Liver (tissue), 9 donors: ENCODE data around the gene CENPC. TPM values are rescaled to one million over a fixed set of nuclear protein-coding genes. Genes with fewer than 3 reads are reported as not detected.
A peak's percentile ranks its signal among the peaks of the same experiment; 100 is the strongest.

Experiments
- DNase-seq: peaks from one replicate; pipeline ENCODE4 v3.0.0-alpha.2; 2017; ENCODE audit warnings: low spot score
- H3K27ac ChIP-seq, 2 donors: one replicate each; pipeline ENCODE4 v1.7.0; 2013; ENCODE audit warnings: inconsistent platforms in 2 of 2, low read length in 2 of 2, control low read depth in 1 of 2, low read depth in 1 of 2, mild to moderate bottlenecking in 1 of 2
- H3K27me3 ChIP-seq, 4 donors: one replicate each; pipeline versions ENCODE4 v1.6.1 to v1.7.0; 2013; ENCODE audit warnings: low read length in 3 of 4, inconsistent platforms in 1 of 4, mild to moderate bottlenecking in 1 of 4, moderate library complexity in 1 of 4; ENCODE audit not compliant: control insufficient read depth in 4 of 4, insufficient read depth in 4 of 4
- H3K36me3 ChIP-seq, 4 donors: one replicate each; pipeline versions ENCODE4 v1.6.1 to v1.7.0; 2013; ENCODE audit warnings: low read length in 3 of 4, mild to moderate bottlenecking in 3 of 4, low read depth in 1 of 4, moderate library complexity in 1 of 4; ENCODE audit not compliant: control insufficient read depth in 4 of 4, insufficient read depth in 3 of 4
- H3K4me1 ChIP-seq, 4 donors: one replicate each; pipeline versions ENCODE4 v1.6.1 to v1.7.0; 2013; ENCODE audit warnings: low read length in 3 of 4, mild to moderate bottlenecking in 3 of 4, moderate library complexity in 1 of 4; ENCODE audit not compliant: control insufficient read depth in 4 of 4, insufficient read depth in 4 of 4
- H3K4me3 ChIP-seq, 3 donors: one replicate each; pipeline versions ENCODE4 v1.6.1 to v1.7.0; 2013; ENCODE audit warnings: low read length in 3 of 3, control low read depth in 1 of 3, low read depth in 1 of 3, mild to moderate bottlenecking in 1 of 3
- H3K9ac ChIP-seq, 2 donors: one replicate each; pipeline ENCODE4 v1.7.0; 2013; ENCODE audit warnings: low read length in 2 of 2, mild to moderate bottlenecking in 2 of 2, moderate library complexity in 2 of 2, control low read depth in 1 of 2, low read depth in 1 of 2
- H3K9me3 ChIP-seq, 4 donors: one replicate each; pipeline versions ENCODE4 v1.6.1 to v1.7.0; 2013; ENCODE audit warnings: low read length in 3 of 4; ENCODE audit not compliant: control insufficient read depth in 4 of 4
- FOXA1 ChIP-seq: IDR thresholded peaks from 2 replicates; pipeline ENCODE4 v1.6.1; 2016; ENCODE audit warnings: antibody characterized with exemption
- FOXA2 ChIP-seq: IDR thresholded peaks from 2 replicates; pipeline ENCODE4 v1.6.1; 2016; ENCODE audit warnings: antibody characterized with exemption
- HNF4A ChIP-seq, 2 donors: conservative IDR thresholded peaks; 2 replicates each; pipeline ENCODE4 v1.6.1; 2016; ENCODE audit warnings: antibody characterized with exemption in 2 of 2, mild to moderate bottlenecking in 2 of 2
- HNF4G ChIP-seq: IDR thresholded peaks from 2 replicates; pipeline ENCODE4 v1.6.1; 2016; ENCODE audit warnings: antibody characterized with exemption
- JUND ChIP-seq, 2 donors: IDR thresholded peaks; 2 replicates each; pipeline ENCODE4 v1.6.1; 2016; ENCODE audit warnings: antibody characterized with exemption in 2 of 2
- NR2F2 ChIP-seq: IDR thresholded peaks from 2 replicates; pipeline ENCODE4 v1.6.1; 2016; ENCODE audit warnings: antibody characterized with exemption
- RAD21 ChIP-seq, 2 donors: IDR thresholded peaks; 2 replicates each; pipeline ENCODE4 v1.6.1; 2016; ENCODE audit warnings: antibody characterized with exemption in 2 of 2, mild to moderate bottlenecking in 2 of 2
- RXRA ChIP-seq, 2 donors: IDR thresholded peaks; 2 replicates each; pipeline ENCODE4 v1.6.1; 2017 to 2018; ENCODE audit warnings: antibody characterized with exemption in 2 of 2, mild to moderate bottlenecking in 1 of 2
- TAF1 ChIP-seq: conservative IDR thresholded peaks from 2 replicates; pipeline ENCODE4 v1.6.1; 2016; ENCODE audit warnings: antibody characterized with exemption, mild to moderate bottlenecking
- YY1 ChIP-seq: IDR thresholded peaks from 2 replicates; pipeline ENCODE4 v1.6.1; 2016; ENCODE audit warnings: antibody characterized with exemption, mild to moderate bottlenecking
- WGBS: extraction: QIAGEN DNeasy Blood & Tissue Kit; methylation state at CpG from one replicate; pipeline ENCODE4 v1.1.7; 2013; 5-methylcytosine and 5-hydroxymethylcytosine counted together
- polyA plus RNA-seq, 2 donors: library from polyadenylated mRNA; stranded (reverse) in 1 of 2; unstranded in 1 of 2; fragments of 200-250 nt in 1 of 2; fragments of >200 nt in 1 of 2; fragmentation: Nextera tagmentation in 1 of 2; extraction: Ambion mirVana in 1 of 2; gene quantifications; one replicate each; pipeline versions ENCODE4 v1.2.1 to v1.2.3, GENCODE V29; 2013 to 2015
- total RNA-seq, 2 donors: library from RNA; depleted of rRNA; stranded (reverse); fragments of >200 nt; gene quantifications; one replicate each; pipeline ENCODE4 v1.2.3, GENCODE V29; 2014
- TF ChIP-seq, protein P1 (sequence below): IDR thresholded peaks from 2 replicates; pipeline ENCODE4 v1.6.1; 2016; ENCODE audit warnings: antibody characterized with exemption, mild to moderate bottlenecking
- TF ChIP-seq, protein P2 (sequence below): IDR thresholded peaks from 2 replicates; pipeline ENCODE4 v1.6.1; 2016; ENCODE audit warnings: antibody characterized with exemption
- TF ChIP-seq, protein P3 (sequence below): fragments of 150-350 bp; IDR thresholded peaks from 2 replicates; pipeline ENCODE4 v1.5.1; 2017; ENCODE audit warnings: improper control_type of control experiment, low read depth, low read length; ENCODE audit not compliant: missing input control
- TF ChIP-seq, protein P4 (sequence below): IDR thresholded peaks from 2 replicates; pipeline ENCODE4 v1.6.1; 2016; ENCODE audit warnings: antibody characterized with exemption
- donor health status: healthy.
- donor health status: healthy.
- donor health status: healthy.
- donor health status: healthy.
- donor health status: healthy.

The CENPC gene
- total and polyA plus RNA-seq, 4 donors: 1.9 to 14.9 (median 9.6) TPM

DNA sequence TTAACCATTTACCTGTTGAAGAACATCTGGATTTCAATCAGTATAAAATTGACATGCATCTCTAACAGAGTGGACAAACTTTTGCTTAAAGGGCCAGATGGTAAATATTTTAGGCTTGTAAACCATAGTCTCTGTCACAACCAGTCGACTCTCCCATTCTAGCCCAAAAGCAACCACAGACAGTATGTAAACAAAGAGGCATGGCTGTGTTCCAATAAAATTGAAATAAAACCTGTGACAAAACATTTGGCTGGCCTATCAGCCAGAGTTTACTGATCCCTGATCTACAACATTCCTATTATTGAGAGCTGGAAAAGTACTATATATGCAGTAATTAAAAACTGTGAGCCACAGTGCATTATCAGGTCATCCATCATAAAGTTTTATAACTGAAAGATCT, 3.2 kb downstream of the CENPC start:
- Histone ChIP-seq H3K4me3 (no peak overlapping the region), H3K4me1 (peaks cover 1 to 29% (median 18%) of the 10 kb centered on the region in 4 donors), H3K27me3 (no peaks in the 10 kb centered on the region), H3K9ac (no peak overlapping the region), H3K36me3 (peaks cover 4 to 25% (median 18%) of the 10 kb centered on the region in 4 donors), H3K9me3 (no peaks in the 10 kb centered on the region), H3K27ac (no peak overlapping the region)
- no peak for DNase-seq
- 16% methylated on average over 1 of the region's 1 CpG for WGBS
- TF ChIP-seq RAD21 (IDR thresholded peaks at IDR 0.05): peak in 1 of 2 donors; percentile 12
- TF ChIP-seq, protein P1, sequence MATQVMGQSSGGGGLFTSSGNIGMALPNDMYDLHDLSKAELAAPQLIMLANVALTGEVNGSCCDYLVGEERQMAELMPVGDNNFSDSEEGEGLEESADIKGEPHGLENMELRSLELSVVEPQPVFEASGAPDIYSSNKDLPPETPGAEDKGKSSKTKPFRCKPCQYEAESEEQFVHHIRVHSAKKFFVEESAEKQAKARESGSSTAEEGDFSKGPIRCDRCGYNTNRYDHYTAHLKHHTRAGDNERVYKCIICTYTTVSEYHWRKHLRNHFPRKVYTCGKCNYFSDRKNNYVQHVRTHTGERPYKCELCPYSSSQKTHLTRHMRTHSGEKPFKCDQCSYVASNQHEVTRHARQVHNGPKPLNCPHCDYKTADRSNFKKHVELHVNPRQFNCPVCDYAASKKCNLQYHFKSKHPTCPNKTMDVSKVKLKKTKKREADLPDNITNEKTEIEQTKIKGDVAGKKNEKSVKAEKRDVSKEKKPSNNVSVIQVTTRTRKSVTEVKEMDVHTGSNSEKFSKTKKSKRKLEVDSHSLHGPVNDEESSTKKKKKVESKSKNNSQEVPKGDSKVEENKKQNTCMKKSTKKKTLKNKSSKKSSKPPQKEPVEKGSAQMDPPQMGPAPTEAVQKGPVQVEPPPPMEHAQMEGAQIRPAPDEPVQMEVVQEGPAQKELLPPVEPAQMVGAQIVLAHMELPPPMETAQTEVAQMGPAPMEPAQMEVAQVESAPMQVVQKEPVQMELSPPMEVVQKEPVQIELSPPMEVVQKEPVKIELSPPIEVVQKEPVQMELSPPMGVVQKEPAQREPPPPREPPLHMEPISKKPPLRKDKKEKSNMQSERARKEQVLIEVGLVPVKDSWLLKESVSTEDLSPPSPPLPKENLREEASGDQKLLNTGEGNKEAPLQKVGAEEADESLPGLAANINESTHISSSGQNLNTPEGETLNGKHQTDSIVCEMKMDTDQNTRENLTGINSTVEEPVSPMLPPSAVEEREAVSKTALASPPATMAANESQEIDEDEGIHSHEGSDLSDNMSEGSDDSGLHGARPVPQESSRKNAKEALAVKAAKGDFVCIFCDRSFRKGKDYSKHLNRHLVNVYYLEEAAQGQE: no peak
- TF ChIP-seq FOXA2: peak; percentile 26
- TF ChIP-seq, protein P2, sequence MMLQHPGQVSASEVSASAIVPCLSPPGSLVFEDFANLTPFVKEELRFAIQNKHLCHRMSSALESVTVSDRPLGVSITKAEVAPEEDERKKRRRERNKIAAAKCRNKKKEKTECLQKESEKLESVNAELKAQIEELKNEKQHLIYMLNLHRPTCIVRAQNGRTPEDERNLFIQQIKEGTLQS: no peak

DNA sequence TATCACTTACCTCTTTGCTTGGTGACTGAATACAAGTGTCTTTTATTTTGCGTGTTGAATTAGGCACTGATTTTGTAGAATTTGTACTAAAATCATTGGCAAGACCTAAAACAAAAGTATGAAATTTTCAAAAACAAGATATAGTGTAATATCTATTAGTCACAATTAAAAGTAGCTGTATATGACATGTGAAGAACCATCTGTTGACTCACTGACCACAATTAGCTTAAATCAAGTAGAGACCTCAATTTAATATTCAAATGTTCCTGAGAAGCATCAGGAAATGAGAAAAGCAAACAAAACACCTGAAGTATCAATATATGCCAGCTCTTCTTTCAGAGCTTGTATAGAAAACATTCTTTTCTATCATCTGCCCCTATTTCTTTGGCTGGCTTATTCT, 5.5 kb downstream of the CENPC start:
- H3K9me3 ChIP-seq: no peaks in the 10 kb centered on the region
- no peak overlapping the region for H3K9ac ChIP-seq
- WGBS: 96% methylated on average over 1 of the region's 1 CpG
- no peak overlapping the region for H3K4me3 ChIP-seq
- H3K36me3 ChIP-seq: peaks cover 4 to 27% (median 20%) of the 10 kb centered on the region in 4 donors
- no peak for DNase-seq
- peaks cover 1 to 28% (median 18%) of the 10 kb centered on the region in 4 donors for H3K4me1 ChIP-seq
- TF ChIP-seq, protein P3, sequence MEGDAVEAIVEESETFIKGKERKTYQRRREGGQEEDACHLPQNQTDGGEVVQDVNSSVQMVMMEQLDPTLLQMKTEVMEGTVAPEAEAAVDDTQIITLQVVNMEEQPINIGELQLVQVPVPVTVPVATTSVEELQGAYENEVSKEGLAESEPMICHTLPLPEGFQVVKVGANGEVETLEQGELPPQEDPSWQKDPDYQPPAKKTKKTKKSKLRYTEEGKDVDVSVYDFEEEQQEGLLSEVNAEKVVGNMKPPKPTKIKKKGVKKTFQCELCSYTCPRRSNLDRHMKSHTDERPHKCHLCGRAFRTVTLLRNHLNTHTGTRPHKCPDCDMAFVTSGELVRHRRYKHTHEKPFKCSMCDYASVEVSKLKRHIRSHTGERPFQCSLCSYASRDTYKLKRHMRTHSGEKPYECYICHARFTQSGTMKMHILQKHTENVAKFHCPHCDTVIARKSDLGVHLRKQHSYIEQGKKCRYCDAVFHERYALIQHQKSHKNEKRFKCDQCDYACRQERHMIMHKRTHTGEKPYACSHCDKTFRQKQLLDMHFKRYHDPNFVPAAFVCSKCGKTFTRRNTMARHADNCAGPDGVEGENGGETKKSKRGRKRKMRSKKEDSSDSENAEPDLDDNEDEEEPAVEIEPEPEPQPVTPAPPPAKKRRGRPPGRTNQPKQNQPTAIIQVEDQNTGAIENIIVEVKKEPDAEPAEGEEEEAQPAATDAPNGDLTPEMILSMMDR: no peak
- TF ChIP-seq, protein P4, sequence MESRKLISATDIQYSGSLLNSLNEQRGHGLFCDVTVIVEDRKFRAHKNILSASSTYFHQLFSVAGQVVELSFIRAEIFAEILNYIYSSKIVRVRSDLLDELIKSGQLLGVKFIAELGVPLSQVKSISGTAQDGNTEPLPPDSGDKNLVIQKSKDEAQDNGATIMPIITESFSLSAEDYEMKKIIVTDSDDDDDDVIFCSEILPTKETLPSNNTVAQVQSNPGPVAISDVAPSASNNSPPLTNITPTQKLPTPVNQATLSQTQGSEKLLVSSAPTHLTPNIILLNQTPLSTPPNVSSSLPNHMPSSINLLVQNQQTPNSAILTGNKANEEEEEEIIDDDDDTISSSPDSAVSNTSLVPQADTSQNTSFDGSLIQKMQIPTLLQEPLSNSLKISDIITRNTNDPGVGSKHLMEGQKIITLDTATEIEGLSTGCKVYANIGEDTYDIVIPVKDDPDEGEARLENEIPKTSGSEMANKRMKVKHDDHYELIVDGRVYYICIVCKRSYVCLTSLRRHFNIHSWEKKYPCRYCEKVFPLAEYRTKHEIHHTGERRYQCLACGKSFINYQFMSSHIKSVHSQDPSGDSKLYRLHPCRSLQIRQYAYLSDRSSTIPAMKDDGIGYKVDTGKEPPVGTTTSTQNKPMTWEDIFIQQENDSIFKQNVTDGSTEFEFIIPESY: no peak
- no peak for TF ChIP-seq FOXA1
- no peak for TF ChIP-seq YY1
- no peak for TF ChIP-seq HNF4A (conservative IDR thresholded peaks at IDR 0.05)
- TF ChIP-seq NR2F2: no peak
- no peak for TF ChIP-seq HNF4G
- no peak for TF ChIP-seq JUND (IDR thresholded peaks at IDR 0.05)
- no peak for TF ChIP-seq RXRA (IDR thresholded peaks at IDR 0.05)
- no peak for TF ChIP-seq TAF1
- no peak for TF ChIP-seq FOXA2
- H3K27me3 ChIP-seq: no peaks in the 10 kb centered on the region
- no peak overlapping the region for H3K27ac ChIP-seq
